Endothelial cell of umbilical vein (primary cell): Measurements from ENCODE around the gene UIMC1. TPM values are rescaled to one million over a fixed set of nuclear protein-coding genes. Genes with fewer than 3 reads are reported as not detected.

ENCODE experiments used
- BruUV-seq: library from RNA; stranded (reverse); fragments of 400-500 nt; replicated peaks from 2 replicates; lab custom pipeline; 2021; lab: Mats Ljungman, UMichigan
- CTCF ChIA-PET: fragments of 300-600, 350-600 bp; sonication (Branson Sonifier 250); formaldehyde crosslinking; loops from one replicate; lab custom pipeline; 2021; ENCODE audit warnings: antibody characterized with exemption, inconsistent platforms; lab: Charles Lee
- POLR2A ChIA-PET: fragments of 300-600, 350-600 bp; sonication (Branson Sonifier 250); formaldehyde crosslinking; loops from one replicate; lab custom pipeline; 2021; ENCODE audit warnings: antibody characterized with exemption, inconsistent platforms; lab: Charles Lee
- DNase-seq: peaks from one replicate; pipeline ENCODE4 v3.0.0-alpha.2; 2011; ENCODE audit warnings: low read depth, low spot score
- FAIRE-seq: peaks from 2 replicates; lab custom pipeline; 2011; peaks lifted over from hg19 to GRCh38; lab: Jason Lieb, UNC
- H2AFZ ChIP-seq: 2 replicates; pipeline ENCODE4 v1.6.0; 2012; ENCODE audit warnings: low read depth, low read length, control low read depth, inconsistent platforms
- H3K27ac ChIP-seq: 2 replicates; pipeline ENCODE4 v1.5.1; 2011; ENCODE audit warnings: low read depth, mild to moderate bottlenecking, control low read depth, low read length, moderate library complexity; ENCODE audit not compliant: insufficient read depth
- H3K27me3 ChIP-seq, 2 experiments: 2 replicates each; pipeline versions ENCODE4 v1.6.0 to v1.6.1; 2011; ENCODE audit warnings: low read length in 2 of 2, mixed read lengths in 1 of 2; ENCODE audit not compliant: control insufficient read depth in 2 of 2, insufficient read depth in 2 of 2
- H3K36me3 ChIP-seq, 2 experiments: 2 replicates in 1 of 2; 3 replicates in 1 of 2; pipeline ENCODE4 v1.5.1; 2011; ENCODE audit warnings: low read length in 2 of 2, mild to moderate bottlenecking in 1 of 2, moderate library complexity in 1 of 2; ENCODE audit not compliant: control insufficient read depth in 2 of 2, insufficient read depth in 2 of 2; ENCODE audit errors: extremely low read depth in 1 of 2
- H3K4me1 ChIP-seq: 3 replicates; pipeline ENCODE4 v1.5.1; 2011; ENCODE audit warnings: mild to moderate bottlenecking, low read length; ENCODE audit not compliant: control insufficient read depth, insufficient read depth; ENCODE audit errors: extremely low read depth
- H3K4me2 ChIP-seq: 2 replicates; pipeline ENCODE4 v1.6.1; 2011; ENCODE audit warnings: low read length, control low read depth, mixed read lengths; ENCODE audit not compliant: insufficient read depth
- H3K4me3 ChIP-seq, 3 experiments: fragments of 200-600 bp in 1 of 3; sonication (generic), shearing (Covaris generic) in 1 of 3; replicated peaks in 1 of 3; 2 replicates each; pipeline ENCODE4 v1.5.1; 2011 to 2016; ENCODE audit warnings: control low read depth in 3 of 3, low read length in 3 of 3, mild to moderate bottlenecking in 2 of 3, inconsistent platforms in 1 of 3, low read depth in 1 of 3, moderate library complexity in 1 of 3; ENCODE audit not compliant: insufficient read depth in 1 of 3
- H3K79me2 ChIP-seq: 2 replicates; pipeline ENCODE4 v1.6.0; 2012; ENCODE audit warnings: low read length, inconsistent platforms; ENCODE audit not compliant: control insufficient read depth, insufficient read depth
- H3K9ac ChIP-seq: replicated peaks from 2 replicates; pipeline ENCODE3; 2011; ENCODE audit warnings: low read length, control low read depth; ENCODE audit not compliant: insufficient read depth; ENCODE audit errors: extremely low read depth
- H3K9me1 ChIP-seq: replicated peaks from 3 replicates; pipeline ENCODE4 v1.6.0; 2011; ENCODE audit warnings: mild to moderate bottlenecking, low read length; ENCODE audit not compliant: control insufficient read depth, insufficient read depth; ENCODE audit errors: extremely low read depth
- H3K9me3 ChIP-seq: replicated peaks from 2 replicates; pipeline ENCODE4 v1.5.1; 2012; ENCODE audit warnings: low read length, inconsistent platforms; ENCODE audit not compliant: control insufficient read depth, insufficient read depth
- H4K20me1 ChIP-seq: replicated peaks from 2 replicates; pipeline ENCODE3; 2011; ENCODE audit warnings: mild to moderate bottlenecking, low read length; ENCODE audit not compliant: control insufficient read depth, insufficient read depth; ENCODE audit errors: extremely low read depth
- EZH2 ChIP-seq: IDR thresholded peaks from 2 replicates; pipeline ENCODE4 v1.6.1; 2012; ENCODE audit warnings: borderline replicate concordance, low read depth, mild to moderate bottlenecking, moderate library complexity, low read length, inconsistent platforms; ENCODE audit not compliant: severe bottlenecking
- FOS ChIP-seq: IDR thresholded peaks from 2 replicates; pipeline ENCODE4 v1.6.1; 2011; ENCODE audit warnings: mild to moderate bottlenecking, low read length, moderate library complexity, borderline replicate concordance; ENCODE audit not compliant: insufficient read depth
- GATA2 ChIP-seq: IDR thresholded peaks from 2 replicates; pipeline ENCODE4 v1.7.0; 2011; ENCODE audit warnings: low read depth, mild to moderate bottlenecking, moderate library complexity, mixed read lengths, low read length; ENCODE audit not compliant: insufficient read length, insufficient read depth
- JUN ChIP-seq: IDR thresholded peaks from 2 replicates; pipeline ENCODE4 v1.6.1; 2011; ENCODE audit warnings: borderline replicate concordance, low read depth; ENCODE audit not compliant: insufficient read length, insufficient read depth
- MYC ChIP-seq: IDR thresholded peaks from one replicate; pipeline ENCODE4 v1.6.1; 2011; ENCODE audit warnings: mild to moderate bottlenecking, low read depth, low read length
- POLR2A ChIP-seq: IDR thresholded peaks from 2 replicates; pipeline ENCODE4 v1.6.1; 2012; ENCODE audit warnings: low read depth, mild to moderate bottlenecking, control low read depth, low read length
- POLR2AphosphoS5 ChIP-seq: IDR thresholded peaks from 2 replicates; pipeline ENCODE4 v1.6.1; 2012; ENCODE audit warnings: low read depth, mild to moderate bottlenecking, control low read depth, low read length, moderate library complexity; ENCODE audit not compliant: insufficient read depth
- dilution Hi-C: fragments of 300-500 bp; cut with MboI; formaldehyde crosslinking; loops from one replicate; pipeline ENCODE4 v1.15.0; 2019; ENCODE audit warnings: low sequenced_read_pairs; ENCODE audit not compliant: extremely low pct_ligation_motif_present
- intact Hi-C: fragments of 100-400 bp; cut with micrococcal nuclease; formaldehyde crosslinking; loops from one replicate; pipeline ENCODE4 v1.10.0; 2022
- polyA plus RNA-seq, 4 experiments: library from polyadenylated mRNA; depleted of rRNA in 3 of 4; stranded (reverse) in 3 of 4; unstranded in 1 of 4; fragments of >200 nt; gene quantifications; 2 replicates each; pipeline versions ENCODE4 v1.2.1 to v1.2.3, GENCODE V29; 2011 to 2012; ENCODE audit warnings: missing spikeins in 1 of 4
- total RNA-seq: library from RNA; stranded (reverse); gene quantifications from 2 replicates; pipeline ENCODE4 v1.2.3, GENCODE V29; 2021
- TF ChIP-seq, protein P1 (sequence below): IDR thresholded peaks from 2 replicates; pipeline ENCODE4 v1.6.1; 2011; ENCODE audit not compliant: insufficient read depth, insufficient read length
- TF ChIP-seq, protein P2 (sequence below), 2 donors: IDR thresholded peaks; 1 replicate in 1 of 2; 2 replicates in 1 of 2; pipeline ENCODE4 v1.5.1; 2011; ENCODE audit warnings: low read length in 2 of 2, mild to moderate bottlenecking in 2 of 2, moderate library complexity in 2 of 2, control low read depth in 1 of 2, inconsistent platforms in 1 of 2, low read depth in 1 of 2; ENCODE audit not compliant: insufficient read depth in 1 of 2; ENCODE audit errors: extremely low read depth in 1 of 2

Gene UIMC1
- total and polyA plus RNA-seq, 2 donors (not counting 3 experiments of a cell fraction or from before 2014, with no cell fraction given), result 17.2 to 60.1 TPM

DNA sequence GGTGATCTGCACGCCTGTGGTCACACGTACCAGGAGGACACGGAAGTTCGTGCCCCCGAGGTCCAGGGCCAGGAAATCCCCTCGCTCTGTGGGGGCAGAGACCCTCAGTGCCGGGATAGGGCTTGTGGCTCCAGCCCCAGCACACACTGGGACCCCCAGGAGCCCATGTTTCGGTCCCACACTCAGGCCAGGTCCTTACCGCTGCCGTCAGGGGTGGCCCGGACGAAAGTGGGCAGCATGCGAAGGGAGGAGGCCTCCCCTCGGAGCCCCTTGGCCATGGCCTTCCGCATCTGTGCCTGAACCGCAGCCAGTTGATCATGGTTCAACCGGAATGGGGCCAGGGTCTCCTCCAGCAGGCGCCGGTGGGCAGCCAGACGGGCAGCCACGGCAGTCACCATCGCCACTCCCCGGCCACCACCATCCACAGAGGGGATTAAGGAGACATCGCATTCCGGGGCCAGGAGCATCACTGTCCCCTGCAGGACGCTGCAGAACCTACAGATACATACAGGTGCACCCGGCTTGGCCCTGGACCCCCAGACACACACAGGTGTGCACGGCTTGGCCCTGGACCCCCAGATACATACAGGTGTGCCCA, 119.2 kb downstream of the UIMC1 start:
- no peaks in the 10 kb centered on the region for H3K9me1 ChIP-seq
- H3K9ac ChIP-seq, result no peak overlapping the region
- H3K4me3 ChIP-seq, result no peak overlapping the region
- H2AFZ ChIP-seq, result no peak overlapping the region
- POLR2A ChIA-PET, result no interaction called here
- DNase-seq (no peak), FAIRE-seq (no peak)
- peaks cover 0 to 3% of the 10 kb centered on the region in 2 experiments for H3K27me3 ChIP-seq
- dilution Hi-C loops (no loop called here), intact Hi-C loops (loop anchor here (10.0 kb wide), 1 partner anchor 223 kb away; no protein-coding TSS in a partner anchor)
- no peaks in the 10 kb centered on the region for H3K4me1 ChIP-seq
- CTCF ChIA-PET, result no interaction called here
- TF ChIP-seq GATA2, result no peak
- TF ChIP-seq POLR2AphosphoS5, result no peak
- TF ChIP-seq, protein P1, sequence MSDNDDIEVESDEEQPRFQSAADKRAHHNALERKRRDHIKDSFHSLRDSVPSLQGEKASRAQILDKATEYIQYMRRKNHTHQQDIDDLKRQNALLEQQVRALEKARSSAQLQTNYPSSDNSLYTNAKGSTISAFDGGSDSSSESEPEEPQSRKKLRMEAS, result no peak
- no peak for TF ChIP-seq MYC
- TF ChIP-seq, protein P2, sequence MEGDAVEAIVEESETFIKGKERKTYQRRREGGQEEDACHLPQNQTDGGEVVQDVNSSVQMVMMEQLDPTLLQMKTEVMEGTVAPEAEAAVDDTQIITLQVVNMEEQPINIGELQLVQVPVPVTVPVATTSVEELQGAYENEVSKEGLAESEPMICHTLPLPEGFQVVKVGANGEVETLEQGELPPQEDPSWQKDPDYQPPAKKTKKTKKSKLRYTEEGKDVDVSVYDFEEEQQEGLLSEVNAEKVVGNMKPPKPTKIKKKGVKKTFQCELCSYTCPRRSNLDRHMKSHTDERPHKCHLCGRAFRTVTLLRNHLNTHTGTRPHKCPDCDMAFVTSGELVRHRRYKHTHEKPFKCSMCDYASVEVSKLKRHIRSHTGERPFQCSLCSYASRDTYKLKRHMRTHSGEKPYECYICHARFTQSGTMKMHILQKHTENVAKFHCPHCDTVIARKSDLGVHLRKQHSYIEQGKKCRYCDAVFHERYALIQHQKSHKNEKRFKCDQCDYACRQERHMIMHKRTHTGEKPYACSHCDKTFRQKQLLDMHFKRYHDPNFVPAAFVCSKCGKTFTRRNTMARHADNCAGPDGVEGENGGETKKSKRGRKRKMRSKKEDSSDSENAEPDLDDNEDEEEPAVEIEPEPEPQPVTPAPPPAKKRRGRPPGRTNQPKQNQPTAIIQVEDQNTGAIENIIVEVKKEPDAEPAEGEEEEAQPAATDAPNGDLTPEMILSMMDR (IDR thresholded peaks at IDR 0.05; ENCODE audit: extremely low read depth in 1 of 2, insufficient read depth in 1 of 2, low read depth in 1 of 2, low read length in 2 of 2), result no peak
- no peak for TF ChIP-seq POLR2A
- TF ChIP-seq JUN, result no peak
- no peak for TF ChIP-seq FOS
- no peak for TF ChIP-seq EZH2
- no peak overlapping the region for H3K4me2 ChIP-seq
- H3K9me3 ChIP-seq, result no peaks in the 10 kb centered on the region
- H3K27ac ChIP-seq, result no peak overlapping the region
- H4K20me1 ChIP-seq, result no peaks in the 10 kb centered on the region
- BruUV-seq, result no TSS peak
- H3K79me2 ChIP-seq, result no peaks in the 10 kb centered on the region
- no peaks in the 10 kb centered on the region for H3K36me3 ChIP-seq
